Measurements from ENCODE around the gene OPRL1.

The OPRL1 gene

DNA sequence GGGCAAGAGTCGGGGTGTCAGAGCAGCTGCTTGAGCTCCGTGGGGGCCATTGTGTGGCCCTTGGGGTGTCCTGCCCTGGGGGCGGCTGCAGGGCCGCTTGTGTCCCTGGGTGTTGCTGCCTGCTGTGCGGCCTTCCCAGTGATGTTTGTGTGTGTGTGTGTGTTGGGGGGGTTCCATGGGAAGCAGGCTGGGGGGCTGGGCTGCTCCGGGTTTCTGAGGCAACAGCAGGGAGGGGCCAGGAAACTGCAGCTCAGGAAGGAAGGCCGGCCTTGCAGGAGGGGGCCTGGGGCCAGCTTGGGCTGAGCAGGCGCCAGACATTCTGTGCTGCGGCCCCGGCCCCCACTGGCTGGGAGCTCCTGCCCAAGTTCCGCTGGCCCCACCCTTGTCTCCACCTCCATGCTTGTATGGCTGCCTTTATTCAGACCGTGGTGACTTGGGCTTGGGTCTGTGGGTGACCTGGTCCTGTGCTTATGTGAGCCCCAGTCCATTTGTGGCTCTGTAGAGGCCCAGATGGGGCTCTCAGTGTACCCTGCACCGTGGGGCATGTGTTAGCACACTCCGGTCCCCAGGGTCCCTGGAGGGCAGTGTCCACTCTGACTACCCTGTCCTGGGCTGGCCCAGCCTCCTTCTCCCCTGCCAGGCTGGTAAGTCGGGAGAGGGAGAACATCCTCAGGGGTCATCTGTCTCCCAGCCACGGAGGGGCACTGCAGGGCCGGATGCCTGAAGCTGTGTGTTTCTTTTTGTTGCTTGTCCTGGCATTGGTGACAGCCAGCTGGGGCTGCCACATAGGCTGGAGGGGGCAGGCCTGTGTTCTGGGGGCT, 25.8 kb upstream of the OPRL1 start:
- Histone ChIP-seq H3K9me2 (replicated peaks; ENCODE audit: insufficient read depth, low read length) (no peaks in the 10 kb centered on the region), H2AFZ (ENCODE audit: low read depth, low read length, severe bottlenecking) (no peak overlapping the region), H3K27ac (ENCODE audit: low read depth, low read length) (no peak overlapping the region), H3K79me2 (ENCODE audit: insufficient read depth, low read length) (no peaks in the 10 kb centered on the region), H3F3A (ENCODE audit: insufficient read depth) (no peaks in the 10 kb centered on the region), H3K4me2 (ENCODE audit: low read depth, low read length, poor library complexity, severe bottlenecking) (no peak overlapping the region), H3K9ac (ENCODE audit: low read length) (no peak overlapping the region), H3K9me3 (ENCODE audit: insufficient read depth, low read length) (no peaks in the 10 kb centered on the region), H3K27me3 (ENCODE audit: low read length) (no peaks in the 10 kb centered on the region), H3K4me3 (ENCODE audit: insufficient read depth, low read length, poor library complexity, severe bottlenecking) (no peak overlapping the region), H3K36me3 (ENCODE audit: low read length) (no peaks in the 10 kb centered on the region), H4K20me1 (ENCODE audit: low read depth, low read length) (no peaks in the 10 kb centered on the region)
- TF ChIP-seq, protein P1, sequence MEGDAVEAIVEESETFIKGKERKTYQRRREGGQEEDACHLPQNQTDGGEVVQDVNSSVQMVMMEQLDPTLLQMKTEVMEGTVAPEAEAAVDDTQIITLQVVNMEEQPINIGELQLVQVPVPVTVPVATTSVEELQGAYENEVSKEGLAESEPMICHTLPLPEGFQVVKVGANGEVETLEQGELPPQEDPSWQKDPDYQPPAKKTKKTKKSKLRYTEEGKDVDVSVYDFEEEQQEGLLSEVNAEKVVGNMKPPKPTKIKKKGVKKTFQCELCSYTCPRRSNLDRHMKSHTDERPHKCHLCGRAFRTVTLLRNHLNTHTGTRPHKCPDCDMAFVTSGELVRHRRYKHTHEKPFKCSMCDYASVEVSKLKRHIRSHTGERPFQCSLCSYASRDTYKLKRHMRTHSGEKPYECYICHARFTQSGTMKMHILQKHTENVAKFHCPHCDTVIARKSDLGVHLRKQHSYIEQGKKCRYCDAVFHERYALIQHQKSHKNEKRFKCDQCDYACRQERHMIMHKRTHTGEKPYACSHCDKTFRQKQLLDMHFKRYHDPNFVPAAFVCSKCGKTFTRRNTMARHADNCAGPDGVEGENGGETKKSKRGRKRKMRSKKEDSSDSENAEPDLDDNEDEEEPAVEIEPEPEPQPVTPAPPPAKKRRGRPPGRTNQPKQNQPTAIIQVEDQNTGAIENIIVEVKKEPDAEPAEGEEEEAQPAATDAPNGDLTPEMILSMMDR (IDR thresholded peaks at IDR 0.05; ENCODE audit: insufficient read depth, low read length, poor library complexity, severe bottlenecking), result peak; percentile 12
- TF ChIP-seq EZH2phosphoT487 (conservative IDR thresholded peaks at IDR 0.05; ENCODE audit: low read length), result no peak

DNA sequence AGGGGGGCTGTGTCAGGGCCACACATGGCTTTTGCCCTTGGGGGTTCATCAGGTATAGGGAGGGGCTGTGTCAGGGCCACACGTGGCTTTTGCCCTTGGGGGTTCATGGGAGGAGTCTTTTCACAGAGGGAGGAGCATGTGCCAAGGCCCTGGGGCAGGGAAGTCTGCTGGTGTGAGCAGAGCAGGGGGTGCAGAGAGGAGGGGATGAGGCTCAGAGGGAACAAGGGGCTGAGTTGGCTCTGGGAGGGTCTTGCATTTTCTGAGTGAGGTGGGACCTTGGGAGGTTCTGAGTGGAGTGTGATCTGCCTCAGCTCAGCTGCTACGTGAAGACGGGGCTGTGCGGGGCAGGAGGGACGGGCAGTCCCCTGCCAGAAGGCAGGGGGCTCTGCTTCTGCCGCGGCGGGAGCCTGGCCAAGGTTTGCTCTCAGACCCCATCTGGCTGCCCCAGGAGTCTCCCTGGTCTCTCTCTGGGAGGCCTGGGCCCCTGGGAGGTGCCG, 24.4 kb upstream of the OPRL1 start:
- Histone ChIP-seq H3K4me2 (ENCODE audit: low read depth, low read length, poor library complexity, severe bottlenecking) (no peak overlapping the region), H3K27ac (ENCODE audit: low read depth, low read length) (no peak overlapping the region), H3K36me3 (ENCODE audit: low read length) (no peaks in the 10 kb centered on the region), H3K9me2 (replicated peaks; ENCODE audit: insufficient read depth, low read length) (no peaks in the 10 kb centered on the region), H3K9ac (ENCODE audit: low read length) (no peak overlapping the region), H3K79me2 (ENCODE audit: insufficient read depth, low read length) (no peaks in the 10 kb centered on the region), H2AFZ (ENCODE audit: low read depth, low read length, severe bottlenecking) (no peak overlapping the region), H3K27me3 (ENCODE audit: low read length) (no peaks in the 10 kb centered on the region), H3K4me3 (ENCODE audit: insufficient read depth, low read length, poor library complexity, severe bottlenecking) (no peak overlapping the region), H3F3A (ENCODE audit: insufficient read depth) (no peaks in the 10 kb centered on the region), H4K20me1 (ENCODE audit: low read depth, low read length) (no peaks in the 10 kb centered on the region), H3K9me3 (ENCODE audit: insufficient read depth, low read length) (no peaks in the 10 kb centered on the region)
- TF ChIP-seq, protein P1 (IDR thresholded peaks at IDR 0.05; ENCODE audit: insufficient read depth, low read length, poor library complexity, severe bottlenecking), result no peak
- TF ChIP-seq EZH2phosphoT487 (conservative IDR thresholded peaks at IDR 0.05; ENCODE audit: low read length), result no peak

DNA sequence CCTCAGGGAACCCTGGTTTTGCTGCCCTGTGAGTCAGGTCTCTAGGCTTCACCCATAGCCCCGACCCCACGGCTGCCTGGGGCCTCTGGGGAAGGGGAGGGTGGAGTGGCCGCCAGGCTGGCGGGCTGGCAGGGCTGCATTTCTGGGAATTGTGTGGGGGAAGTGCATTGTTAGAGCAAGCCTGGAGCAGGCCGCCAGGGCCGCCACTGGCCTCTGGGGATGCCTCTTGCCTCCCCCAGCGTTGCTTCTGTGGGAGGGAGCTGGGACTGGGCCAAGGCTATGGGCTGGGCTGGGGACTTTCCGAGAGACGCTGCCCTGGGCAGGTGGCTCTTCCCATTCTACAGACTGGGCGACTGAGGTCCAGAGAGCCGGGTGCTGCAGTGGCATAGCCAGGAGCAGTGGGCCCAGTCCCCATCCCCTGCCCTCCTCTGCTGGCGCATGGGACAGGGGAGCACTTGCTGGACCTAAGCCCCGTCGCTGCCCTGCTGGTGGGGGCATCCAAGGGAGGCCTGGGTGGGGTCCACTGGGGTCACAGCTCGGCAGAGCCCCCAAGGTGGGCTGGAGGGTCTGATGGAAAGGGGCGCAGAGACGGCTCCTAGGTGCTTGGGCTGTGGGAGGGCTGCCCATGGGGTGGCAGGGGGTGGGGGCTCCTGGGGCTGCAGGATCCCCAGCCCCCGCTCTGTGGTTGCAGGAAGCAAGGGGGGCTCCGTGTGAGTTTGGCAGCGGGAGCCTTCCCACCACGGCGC, 23.8 kb upstream of the OPRL1 start:
- H3K27ac ChIP-seq (ENCODE audit: low read depth, low read length), result no peak overlapping the region
- no peaks in the 10 kb centered on the region for H3K79me2 ChIP-seq (ENCODE audit: insufficient read depth, low read length)
- H3K9me3 ChIP-seq (ENCODE audit: insufficient read depth, low read length), result no peaks in the 10 kb centered on the region
- H3F3A ChIP-seq (ENCODE audit: insufficient read depth), result no peaks in the 10 kb centered on the region
- H3K36me3 ChIP-seq (ENCODE audit: low read length), result no peaks in the 10 kb centered on the region
- no peak overlapping the region for H2AFZ ChIP-seq (ENCODE audit: low read depth, low read length, severe bottlenecking)
- no peaks in the 10 kb centered on the region for H3K9me2 ChIP-seq (replicated peaks; ENCODE audit: insufficient read depth, low read length)
- H3K4me3 ChIP-seq (ENCODE audit: insufficient read depth, low read length, poor library complexity, severe bottlenecking), result no peak overlapping the region
- H4K20me1 ChIP-seq (ENCODE audit: low read depth, low read length), result no peaks in the 10 kb centered on the region
- H3K27me3 ChIP-seq (ENCODE audit: low read length), result no peaks in the 10 kb centered on the region
- H3K9ac ChIP-seq (ENCODE audit: low read length), result no peak overlapping the region
- TF ChIP-seq, protein P1 (IDR thresholded peaks at IDR 0.05; ENCODE audit: insufficient read depth, low read length, poor library complexity, severe bottlenecking), result no peak
- TF ChIP-seq EZH2phosphoT487 (conservative IDR thresholded peaks at IDR 0.05; ENCODE audit: low read length), result no peak
- no peak overlapping the region for H3K4me2 ChIP-seq (ENCODE audit: low read depth, low read length, poor library complexity, severe bottlenecking)
